ENCODE measurements around the gene GABBR2.
A peak's percentile ranks its signal among the peaks of the same experiment; 100 is the strongest.

Gene GABBR2

GRCh38 chr9:98707166-98708102 lies 1.3 kb downstream of the GABBR2 start:
- no peaks in the 10 kb centered on the region for H3K9me3 ChIP-seq (ENCODE audit: severe bottlenecking)
- no peak overlapping the region for H3K27ac ChIP-seq (ENCODE audit: poor library complexity, severe bottlenecking)
- H3K4me3 ChIP-seq (ENCODE audit: severe bottlenecking): no peak overlapping the region
- DNase-seq (ENCODE audit: low spot score): no peak
- peak; percentile 75 for ATAC-seq (ENCODE audit: low read depth)
- peaks cover 79% of the 10 kb centered on the region for H3K27me3 ChIP-seq (ENCODE audit: insufficient read depth, poor library complexity, severe bottlenecking)
- no peaks in the 10 kb centered on the region for H3K4me1 ChIP-seq (ENCODE audit: insufficient read depth, poor library complexity, severe bottlenecking)
- no peaks in the 10 kb centered on the region for H3K36me3 ChIP-seq (ENCODE audit: low read depth)
- TF ChIP-seq CTCF (IDR thresholded peaks at IDR 0.05; ENCODE audit: poor library complexity, severe bottlenecking): peak; percentile 55

DNA sequence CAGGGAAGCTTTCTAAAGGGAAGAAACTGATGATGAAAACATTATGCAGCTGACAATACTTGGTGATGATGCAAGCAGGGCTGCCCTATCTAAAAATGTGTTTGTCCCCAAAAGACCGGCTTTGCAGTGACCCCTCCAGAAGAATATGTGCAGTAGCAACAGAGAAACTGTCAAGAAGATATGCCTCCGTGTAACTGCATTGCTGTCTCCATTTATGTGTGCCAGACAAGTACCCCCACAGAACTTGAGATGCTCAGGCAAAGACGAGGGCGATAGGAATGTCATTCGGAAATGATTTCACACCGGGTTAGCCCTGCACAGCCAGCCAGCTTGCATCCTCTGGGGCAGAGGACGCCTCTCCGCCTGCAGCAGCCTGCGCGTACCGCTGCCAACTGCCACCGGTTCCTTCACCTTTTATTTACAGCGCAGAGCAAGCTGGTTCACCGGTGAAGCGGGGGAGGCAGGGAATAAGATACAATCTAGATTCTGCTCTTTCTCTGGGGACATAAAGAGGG lies 2.0 kb downstream of the GABBR2 start:
- TF ChIP-seq CTCF (IDR thresholded peaks at IDR 0.05; ENCODE audit: poor library complexity, severe bottlenecking): no peak
- H3K27ac ChIP-seq (ENCODE audit: poor library complexity, severe bottlenecking): no peak overlapping the region
- peaks cover 78% of the 10 kb centered on the region for H3K27me3 ChIP-seq (ENCODE audit: insufficient read depth, poor library complexity, severe bottlenecking)
- H3K4me3 ChIP-seq (ENCODE audit: severe bottlenecking): no peak overlapping the region
- H3K36me3 ChIP-seq (ENCODE audit: low read depth): no peaks in the 10 kb centered on the region
- DNase-seq (ENCODE audit: low spot score): no peak
- peak; percentile 28 for ATAC-seq (ENCODE audit: low read depth)
- no peaks in the 10 kb centered on the region for H3K9me3 ChIP-seq (ENCODE audit: severe bottlenecking)
- H3K4me1 ChIP-seq (ENCODE audit: insufficient read depth, poor library complexity, severe bottlenecking): no peaks in the 10 kb centered on the region

DNA sequence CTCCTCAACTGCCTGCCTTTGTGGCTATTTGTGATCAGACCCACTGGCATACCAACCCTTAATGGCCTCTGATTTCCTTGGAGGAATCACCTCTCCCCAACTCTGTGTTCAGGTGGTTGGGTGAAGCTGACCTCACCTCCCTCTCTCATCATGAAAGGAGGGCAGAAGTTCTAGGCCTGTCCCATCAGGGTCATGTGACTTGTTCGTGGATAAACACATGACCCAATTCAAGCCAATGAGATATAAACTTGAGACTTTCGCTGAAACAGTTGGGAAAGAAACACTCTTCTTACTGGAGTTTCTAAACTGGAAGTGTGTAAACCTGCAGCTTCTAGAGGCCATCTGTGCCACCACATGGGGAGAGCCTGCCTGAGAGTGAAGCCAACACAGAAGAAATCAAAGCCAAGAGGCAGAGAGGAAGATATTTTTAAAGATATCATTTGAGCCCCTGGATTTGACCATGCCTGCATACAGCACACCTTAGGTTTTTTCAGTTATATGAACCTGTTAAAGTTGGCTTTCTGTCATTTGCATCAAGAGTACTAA lies 5.8 kb downstream of the GABBR2 start:
- Histone ChIP-seq H3K27me3 (ENCODE audit: insufficient read depth, poor library complexity, severe bottlenecking) (peaks cover 57% of the 10 kb centered on the region), H3K4me3 (ENCODE audit: severe bottlenecking) (no peak overlapping the region), H3K36me3 (ENCODE audit: low read depth) (no peaks in the 10 kb centered on the region), H3K27ac (ENCODE audit: poor library complexity, severe bottlenecking) (no peak overlapping the region), H3K4me1 (ENCODE audit: insufficient read depth, poor library complexity, severe bottlenecking) (no peaks in the 10 kb centered on the region), H3K9me3 (ENCODE audit: severe bottlenecking) (no peaks in the 10 kb centered on the region)
- no peak for ATAC-seq (ENCODE audit: low read depth)
- TF ChIP-seq CTCF (IDR thresholded peaks at IDR 0.05; ENCODE audit: poor library complexity, severe bottlenecking): no peak
- DNase-seq (ENCODE audit: low spot score): no peak

- no peak for ATAC-seq (ENCODE audit: low read depth)
- no peak for TF ChIP-seq CTCF (IDR thresholded peaks at IDR 0.05; ENCODE audit: poor library complexity, severe bottlenecking)
- DNase-seq (ENCODE audit: low spot score): no peak
- Histone ChIP-seq H3K4me3 (ENCODE audit: severe bottlenecking) (no peak overlapping the region), H3K36me3 (ENCODE audit: low read depth) (no peaks in the 10 kb centered on the region), H3K4me1 (ENCODE audit: insufficient read depth, poor library complexity, severe bottlenecking) (no peaks in the 10 kb centered on the region), H3K9me3 (ENCODE audit: severe bottlenecking) (no peaks in the 10 kb centered on the region), H3K27ac (ENCODE audit: poor library complexity, severe bottlenecking) (no peak overlapping the region), H3K27me3 (ENCODE audit: insufficient read depth, poor library complexity, severe bottlenecking) (peaks cover 51% of the 10 kb centered on the region)
Measured at GRCh38 chr9:98702340-98702739, 6.4 kb downstream of the GABBR2 start.
